ENCODE data around the gene PRR5.
"Not testable (repeated sequence)": the region's sequence is repeated elsewhere in the genome, so short reads cannot be mapped to it uniquely, and the experiment has no call there.

Gene PRR5

GRCh38 chr22:44736581-44737405 is 34.8 kb downstream of the PRR5 start:
- Histone ChIP-seq H3K27ac (ENCODE audit: low read length) (no peak overlapping the region), H3K9me3 (ENCODE audit: insufficient read depth, low read length) (no peaks in the 10 kb centered on the region)
- TF ChIP-seq EZH2phosphoT487 (IDR thresholded peaks at IDR 0.05; ENCODE audit: low read depth) (no peak), CTCF (IDR thresholded peaks at IDR 0.05; ENCODE audit: low read depth, low read length) (no peak)

GRCh38 chr22:44737406-44738346 is 35.7 kb downstream of the PRR5 start:
- no peaks in the 10 kb centered on the region for H4K20me1 ChIP-seq (ENCODE audit: insufficient read depth, low read length)
- TF ChIP-seq EZH2phosphoT487 (IDR thresholded peaks at IDR 0.05; ENCODE audit: low read depth): no peak
- no peak for TF ChIP-seq CTCF (IDR thresholded peaks at IDR 0.05; ENCODE audit: low read depth, low read length)
- no peak overlapping the region for H3K27ac ChIP-seq (ENCODE audit: low read length)
- H3K27me3 ChIP-seq (ENCODE audit: low read depth, low read length): no peaks in the 10 kb centered on the region
- no peak overlapping the region for H3K4me2 ChIP-seq (ENCODE audit: low read length)
- H2AFZ ChIP-seq (ENCODE audit: low read depth, low read length): no peak overlapping the region
- H3K4me1 ChIP-seq (ENCODE audit: low read length): no peaks in the 10 kb centered on the region
- H3K36me3 ChIP-seq (replicated peaks; ENCODE audit: low read depth, low read length): no peaks in the 10 kb centered on the region
- H3K9me3 ChIP-seq (ENCODE audit: insufficient read depth, low read length): no peaks in the 10 kb centered on the region
- no peak overlapping the region for H3K9ac ChIP-seq (ENCODE audit: low read length)
- no peaks in the 10 kb centered on the region for H3K79me2 ChIP-seq (ENCODE audit: low read length)
- H3K4me3 ChIP-seq (ENCODE audit: low read length): no peak overlapping the region

More at GRCh38 chr22:44736581-44737405, 34.8 kb downstream of the PRR5 start:
- Histone ChIP-seq H3K4me3 (ENCODE audit: low read length) (no peak overlapping the region), H3K79me2 (ENCODE audit: low read length) (no peaks in the 10 kb centered on the region), H3K36me3 (replicated peaks; ENCODE audit: low read depth, low read length) (no peaks in the 10 kb centered on the region), H2AFZ (ENCODE audit: low read depth, low read length) (no peak overlapping the region), H3K27me3 (ENCODE audit: low read depth, low read length) (no peaks in the 10 kb centered on the region), H3K4me2 (ENCODE audit: low read length) (no peak overlapping the region), H3K9ac (ENCODE audit: low read length) (no peak overlapping the region), H3K4me1 (ENCODE audit: low read length) (no peaks in the 10 kb centered on the region), H4K20me1 (ENCODE audit: insufficient read depth, low read length) (no peaks in the 10 kb centered on the region)

GRCh38 chr22:44738347-44738715 is 36.3 kb downstream of the PRR5 start:
- Histone ChIP-seq H3K4me2 (ENCODE audit: low read length) (no peak overlapping the region), H3K27me3 (ENCODE audit: low read depth, low read length) (no peaks in the 10 kb centered on the region), H3K9me3 (ENCODE audit: insufficient read depth, low read length) (no peaks in the 10 kb centered on the region), H4K20me1 (ENCODE audit: insufficient read depth, low read length) (no peaks in the 10 kb centered on the region), H3K4me1 (ENCODE audit: low read length) (no peaks in the 10 kb centered on the region), H3K27ac (ENCODE audit: low read length) (no peak overlapping the region), H3K36me3 (replicated peaks; ENCODE audit: low read depth, low read length) (no peaks in the 10 kb centered on the region), H2AFZ (ENCODE audit: low read depth, low read length) (no peak overlapping the region), H3K79me2 (ENCODE audit: low read length) (no peaks in the 10 kb centered on the region), H3K4me3 (ENCODE audit: low read length) (no peak overlapping the region), H3K9ac (ENCODE audit: low read length) (no peak overlapping the region)
- TF ChIP-seq CTCF (IDR thresholded peaks at IDR 0.05; ENCODE audit: low read depth, low read length) (no peak), EZH2phosphoT487 (IDR thresholded peaks at IDR 0.05; ENCODE audit: low read depth) (no peak)

GRCh38 chr22:44739024-44739423 is 37.0 kb downstream of the PRR5 start:
- Histone ChIP-seq H3K9me3 (ENCODE audit: insufficient read depth, low read length) (no peaks in the 10 kb centered on the region), H3K27me3 (ENCODE audit: low read depth, low read length) (peaks cover 5% of the 10 kb centered on the region), H3K4me1 (ENCODE audit: low read length) (no peaks in the 10 kb centered on the region), H3K27ac (ENCODE audit: low read length) (no peak overlapping the region), H3K36me3 (replicated peaks; ENCODE audit: low read depth, low read length) (no peaks in the 10 kb centered on the region), H3K4me3 (ENCODE audit: low read length) (no peak overlapping the region), H3K4me2 (ENCODE audit: low read length) (no peak overlapping the region), H2AFZ (ENCODE audit: low read depth, low read length) (no peak overlapping the region), H3K79me2 (ENCODE audit: low read length) (no peaks in the 10 kb centered on the region), H3K9ac (ENCODE audit: low read length) (no peak overlapping the region), H4K20me1 (ENCODE audit: insufficient read depth, low read length) (no peaks in the 10 kb centered on the region)
- TF ChIP-seq EZH2phosphoT487 (IDR thresholded peaks at IDR 0.05; ENCODE audit: low read depth) (no peak), CTCF (IDR thresholded peaks at IDR 0.05; ENCODE audit: low read depth, low read length) (no peak)

- not testable (repeated sequence) for H3K4me1 ChIP-seq (ENCODE audit: low read length); H3K9me3 ChIP-seq (ENCODE audit: insufficient read depth, low read length); H2AFZ ChIP-seq (ENCODE audit: low read depth, low read length); H3K9ac ChIP-seq (ENCODE audit: low read length); H3K4me2 ChIP-seq (ENCODE audit: low read length); H3K79me2 ChIP-seq (ENCODE audit: low read length); H3K36me3 ChIP-seq (replicated peaks; ENCODE audit: low read depth, low read length); H3K27me3 ChIP-seq (ENCODE audit: low read depth, low read length); H3K27ac ChIP-seq (ENCODE audit: low read length); H3K4me3 ChIP-seq (ENCODE audit: low read length); H4K20me1 ChIP-seq (ENCODE audit: insufficient read depth, low read length)
Measured at GRCh38 chr22:44739666-44740065, 37.7 kb downstream of the PRR5 start.

Measured in OCI-LY3 (cell line).